GM19238 (cell line): ENCODE data around the gene ARR3.
"Not testable (repeated sequence)": the region's sequence is repeated elsewhere in the genome, so short reads cannot be mapped to it uniquely, and the experiment has no call there.

Experiments
- DNase-seq: peaks from one replicate; pipeline ENCODE4 v3.0.0; 2011; ENCODE audit warnings: low spot score; ENCODE audit not compliant: insufficient read length

ARR3 gene

GRCh38 chrX:70279081-70279480 is 10.9 kb downstream of the ARR3 start:
- DNase-seq, result no peak

- DNase-seq, result no peak
These were observed 12.4 kb downstream of the ARR3 start for GRCh38 chrX:70280573-70280972.

- DNase-seq, result no peak
These were observed 13.8 kb downstream of the ARR3 start, which contains the start of gene RAB41 for GRCh38 chrX:70281951-70282350. Gene RAB41 (plus strand): TSS chrX:70282172. CDS start chrX:70282218, 46 bp downstream.

- peak; percentile 7 for DNase-seq
These were observed 21.1 kb downstream of the ARR3 start for GRCh38 chrX:70289168-70289792.

GRCh38 chrX:70289793-70290770 is 21.9 kb downstream of the ARR3 start, which contains the start of the genes KIF4A and PDZD11:
Gene KIF4A (plus strand): TSS chrX:70290104. CDS start chrX:70290459, 355 bp downstream.
Gene PDZD11 (minus strand): TSS chrX:70289927. CDS start chrX:70289341, 586 bp downstream.
- DNase-seq, result peak; percentile 87

- no peak for DNase-seq
These were observed 24.7 kb downstream of the ARR3 start for GRCh38 chrX:70292788-70293187.

GRCh38 chrX:70293621-70294020 is 25.5 kb downstream of the ARR3 start:
- no peak for DNase-seq

- no peak for DNase-seq
These were observed 33.6 kb downstream of the ARR3 start for GRCh38 chrX:70301716-70302115.

GRCh38 chrX:70313503-70313902 is 45.4 kb downstream of the ARR3 start:
- DNase-seq, result no peak

- no peak for DNase-seq
These were observed 54.6 kb downstream of the ARR3 start for GRCh38 chrX:70322784-70323183.

GRCh38 chrX:70323628-70324027 is 55.5 kb downstream of the ARR3 start:
- DNase-seq, result not testable (repeated sequence)

GRCh38 chrX:70324326-70324725 is 56.2 kb downstream of the ARR3 start:
- DNase-seq, result no peak

GRCh38 chrX:70331161-70331560 is 63.0 kb downstream of the ARR3 start:
- no peak for DNase-seq
